Raji (cell line): ENCODE results near the gene ARAP1.

Source experiments
- POLR2A ChIP-seq: IDR thresholded peaks from 2 replicates; pipeline ENCODE4 v1.6.1; 2011; ENCODE audit warnings: low read depth, low read length, control low read depth; ENCODE audit not compliant: insufficient read depth

ARAP1 gene

GRCh38 chr11:72726266-72727220 is 25.7 kb downstream of the ARAP1 start:
- no peak for TF ChIP-seq POLR2A

DNA sequence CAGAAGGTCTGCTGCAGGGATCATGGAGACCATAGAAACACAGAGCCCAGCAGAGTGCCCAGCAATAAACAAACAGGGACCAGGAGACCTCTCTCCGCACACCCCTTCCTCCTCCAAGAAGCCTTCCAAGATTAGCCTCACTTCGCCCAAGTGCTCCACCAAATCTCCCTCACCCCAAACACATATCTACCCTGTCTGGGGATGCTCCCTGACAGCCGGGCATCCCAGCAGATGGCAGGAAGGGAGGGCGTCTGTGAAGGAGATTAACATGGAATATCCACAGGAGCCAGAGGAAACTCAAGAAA is 26.5 kb downstream of the ARAP1 start:
- TF ChIP-seq POLR2A, result no peak

DNA sequence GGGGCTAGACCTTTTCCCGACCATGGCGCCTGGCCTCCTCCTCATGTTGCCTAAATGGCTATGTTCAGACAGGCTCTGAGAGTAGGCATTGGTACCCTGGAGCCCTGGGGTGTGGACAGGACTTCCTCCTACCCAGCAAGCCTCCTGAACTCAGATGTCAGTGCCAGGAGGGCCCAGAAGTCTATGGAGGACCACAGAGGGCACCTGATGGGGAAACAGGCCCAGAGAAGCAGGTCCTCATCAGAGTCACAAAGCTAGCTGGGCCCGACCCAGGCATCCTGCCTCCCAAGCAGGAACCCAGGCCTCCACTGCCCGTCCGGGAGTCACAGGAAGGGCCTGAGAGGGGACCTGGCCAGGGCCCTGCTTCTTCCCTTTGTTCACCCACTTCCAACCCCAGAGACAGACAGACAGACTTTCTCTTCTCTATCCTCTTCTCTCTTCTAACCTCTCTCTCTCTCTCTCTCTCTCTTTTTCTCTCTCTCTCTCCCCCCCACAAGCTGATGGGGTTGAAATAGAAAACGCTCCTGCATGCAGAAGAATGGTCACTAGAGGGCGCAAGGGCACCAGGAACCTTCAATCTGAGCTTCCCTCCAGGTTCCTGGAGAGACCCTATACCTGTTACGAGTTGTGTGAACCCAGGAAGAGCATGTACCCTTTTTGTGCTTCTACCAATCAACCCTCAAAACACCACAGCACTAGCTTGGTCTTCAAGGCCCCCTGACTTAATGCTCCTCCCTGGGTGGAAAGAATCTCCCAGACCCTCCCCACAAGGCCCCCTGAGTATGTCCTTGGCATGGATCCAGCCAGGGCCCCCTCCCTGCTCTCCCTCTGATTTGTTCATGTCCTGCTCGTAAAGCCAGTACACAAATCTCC is 27.1 kb downstream of the ARAP1 start:
- TF ChIP-seq POLR2A, result no peak

DNA sequence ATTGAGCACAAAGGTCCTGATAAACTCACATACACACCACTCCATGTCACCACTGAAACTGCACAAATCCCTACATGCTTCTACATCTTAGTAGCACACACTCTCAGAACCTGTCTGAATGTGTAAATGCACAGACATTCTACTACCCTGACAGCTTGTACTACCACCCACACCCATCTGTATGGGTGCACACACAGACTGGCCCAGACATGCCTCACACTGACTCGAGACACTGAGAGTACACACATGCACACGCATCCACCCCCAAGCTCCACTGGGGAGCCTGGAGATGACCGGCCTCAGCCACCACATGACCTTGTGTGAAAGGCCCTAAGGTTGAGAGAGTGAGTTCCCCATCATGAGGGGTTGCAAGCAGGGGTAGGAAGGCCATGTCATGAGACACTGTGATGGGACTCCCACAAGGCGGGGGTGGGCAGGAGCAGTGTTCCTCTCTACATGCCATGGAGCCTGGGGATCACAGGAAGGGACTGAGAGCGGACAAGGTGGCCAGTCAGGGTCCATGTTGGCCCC is 28.1 kb downstream of the ARAP1 start:
- no peak for TF ChIP-seq POLR2A

GRCh38 chr11:72723508-72723907 is 28.7 kb downstream of the ARAP1 start:
- TF ChIP-seq POLR2A, result no peak

GRCh38 chr11:72722050-72722748 is 30.0 kb downstream of the ARAP1 start:
- peak; percentile 80 for TF ChIP-seq POLR2A

DNA sequence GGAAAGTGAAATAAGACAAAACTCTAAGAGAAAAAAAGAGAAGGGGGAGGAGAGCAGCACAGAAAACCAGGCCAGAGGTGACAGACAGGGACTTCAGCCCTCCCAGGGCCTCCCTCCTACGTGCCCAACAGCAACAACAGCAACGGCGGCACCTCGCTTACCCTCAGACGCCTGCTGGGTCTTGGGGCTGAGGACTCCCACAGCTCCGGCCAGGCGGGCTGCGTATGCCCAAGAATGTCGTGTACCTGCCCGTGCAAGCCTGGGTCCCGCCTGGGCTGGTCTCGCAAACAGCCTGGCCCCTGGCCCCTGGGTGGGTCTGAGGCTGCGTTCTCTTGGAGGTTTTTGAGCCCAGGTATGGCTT is 30.5 kb downstream of the ARAP1 start:
- no peak for TF ChIP-seq POLR2A

GRCh38 chr11:72721276-72721675 is 30.9 kb downstream of the ARAP1 start:
- no peak for TF ChIP-seq POLR2A

GRCh38 chr11:72720784-72721183 is 31.4 kb downstream of the ARAP1 start:
- TF ChIP-seq POLR2A, result no peak

DNA sequence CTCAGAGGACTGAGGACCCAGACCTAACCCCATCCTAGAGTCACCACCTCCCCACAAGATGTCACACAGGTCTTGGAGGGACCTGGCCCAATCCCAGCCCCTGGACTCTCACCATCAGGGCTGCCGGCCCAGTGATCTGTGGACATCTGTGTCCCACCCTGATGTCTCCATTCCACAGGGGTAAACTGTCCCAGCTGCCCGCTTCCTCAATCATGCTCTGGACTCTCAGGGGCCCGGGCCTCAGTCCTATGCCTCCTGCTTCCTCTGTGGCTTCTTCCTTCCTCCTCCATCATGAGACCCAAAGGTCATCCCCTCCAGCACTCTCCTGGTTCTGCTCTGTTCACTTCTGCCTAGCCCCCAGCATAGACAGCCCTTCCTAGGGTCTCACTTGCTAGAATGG is 32.2 kb downstream of the ARAP1 start:
- no peak for TF ChIP-seq POLR2A

DNA sequence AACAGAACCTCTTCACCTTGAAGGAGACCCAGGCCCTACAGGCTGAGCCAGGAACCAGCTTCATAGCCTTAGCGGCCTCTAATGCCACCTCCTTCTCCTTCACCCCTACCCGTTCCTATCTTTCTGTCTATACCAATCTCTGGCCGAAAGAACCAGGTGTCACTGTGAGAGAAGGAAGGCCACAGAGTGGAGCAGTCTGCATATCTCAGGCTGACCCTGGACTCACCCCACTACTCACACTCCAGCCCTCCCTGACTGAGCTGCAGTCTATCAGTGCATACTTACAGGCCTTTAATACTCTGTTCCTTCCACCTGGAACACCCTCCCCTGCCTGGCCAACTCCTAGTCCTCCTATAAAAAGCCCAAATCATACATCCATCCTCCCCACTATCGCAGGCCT is 32.7 kb downstream of the ARAP1 start:
- no peak for TF ChIP-seq POLR2A

- no peak for TF ChIP-seq POLR2A
These were observed 33.1 kb downstream of the ARAP1 start for GRCh38 chr11:72719144-72719543.

- no peak for TF ChIP-seq POLR2A
These were observed 34.1 kb downstream of the ARAP1 start for GRCh38 chr11:72718101-72718501.

GRCh38 chr11:72716788-72717435 is 35.3 kb downstream of the ARAP1 start:
- no peak for TF ChIP-seq POLR2A

GRCh38 chr11:72716290-72716689 is 35.9 kb downstream of the ARAP1 start:
- TF ChIP-seq POLR2A, result no peak
